AG10803 (cell line): ENCODE data around the gene GUCY1A2.
"Not testable (repeated sequence)": the region's sequence is repeated elsewhere in the genome, so short reads cannot be mapped to it uniquely, and the experiment has no call there.

ENCODE experiments used
- DNase-seq: peaks from one replicate; pipeline ENCODE4 v3.0.0; 2010; ENCODE audit warnings: low read depth
- H3K4me3 ChIP-seq: 2 replicates; pipeline ENCODE4 v1.5.1; 2011; ENCODE audit warnings: mild to moderate bottlenecking, low read length, control low read depth
- CTCF ChIP-seq: conservative IDR thresholded peaks from 2 replicates; pipeline ENCODE4 v1.5.1; 2011; ENCODE audit warnings: mild to moderate bottlenecking, low read length, control low read depth, inconsistent platforms

Gene GUCY1A2

GRCh38 chr11:106840947-106841346 is 177.3 kb downstream of the GUCY1A2 start:
- no peak overlapping the region for H3K4me3 ChIP-seq
- no peak for DNase-seq
- no peak for TF ChIP-seq CTCF

- no peak for DNase-seq
- TF ChIP-seq CTCF, result no peak
- H3K4me3 ChIP-seq, result no peak overlapping the region
Measured at GRCh38 chr11:106840146-106840545, 178.1 kb downstream of the GUCY1A2 start.

GRCh38 chr11:106834567-106834966 is 183.7 kb downstream of the GUCY1A2 start:
- TF ChIP-seq CTCF, result no peak
- DNase-seq, result no peak

GRCh38 chr11:106828976-106829375 is 189.3 kb downstream of the GUCY1A2 start:
- DNase-seq, result no peak
- TF ChIP-seq CTCF, result no peak
- no peak overlapping the region for H3K4me3 ChIP-seq

More at GRCh38 chr11:106834567-106834966, 183.7 kb downstream of the GUCY1A2 start:
- no peak overlapping the region for H3K4me3 ChIP-seq

- no peak for TF ChIP-seq CTCF
- no peak overlapping the region for H3K4me3 ChIP-seq
- no peak for DNase-seq
Measured at GRCh38 chr11:106828576-106828975, 189.7 kb downstream of the GUCY1A2 start.

GRCh38 chr11:106827687-106828086 is 190.6 kb downstream of the GUCY1A2 start:
- no peak for TF ChIP-seq CTCF
- no peak for DNase-seq
- no peak overlapping the region for H3K4me3 ChIP-seq

DNA sequence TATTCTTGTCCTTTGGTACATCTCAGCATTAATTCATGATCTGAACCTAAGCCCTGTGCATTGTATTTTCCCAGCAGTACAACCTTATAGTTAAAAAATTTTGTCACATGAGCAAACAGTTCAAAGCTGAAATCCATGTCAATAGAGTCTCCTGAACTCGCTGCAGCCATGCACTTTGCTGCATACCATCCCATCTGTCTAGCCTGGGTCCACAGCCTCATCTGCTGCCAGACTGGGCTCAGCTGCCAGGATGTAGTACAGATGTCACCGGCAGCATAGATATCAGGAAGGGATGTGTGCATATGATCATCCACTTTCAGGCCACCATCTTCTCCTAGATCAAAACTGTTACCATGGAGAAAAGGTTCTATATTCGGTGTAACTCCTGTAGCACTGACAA is 191.7 kb downstream of the GUCY1A2 start:
- not testable (repeated sequence) for DNase-seq, H3K4me3 ChIP-seq

- no peak overlapping the region for H3K4me3 ChIP-seq
- DNase-seq, result no peak
- TF ChIP-seq CTCF, result no peak
Measured at GRCh38 chr11:106821826-106822225, 196.4 kb downstream of the GUCY1A2 start.
